Endothelial cell (in vitro differentiated cells): ENCODE results near the gene SCP2. TPM values are rescaled to one million over a fixed set of nuclear protein-coding genes. Genes with fewer than 3 reads are reported as not detected.

ENCODE experiments used
- DNase-seq: peaks from one replicate; pipeline ENCODE4 v3.0.0; 2021; ENCODE audit warnings: low spot score
- H3K27ac Mint-ChIP-seq: one replicate; pipeline ENCODE4 v1.8.0; 2021; ENCODE audit warnings: mixed read lengths, inconsistent platforms; ENCODE audit not compliant: unreplicated experiment
- H3K27me3 Mint-ChIP-seq: one replicate; pipeline ENCODE4 v1.8.0; 2021; ENCODE audit warnings: mild to moderate bottlenecking, moderate library complexity, mixed read lengths, inconsistent platforms; ENCODE audit not compliant: unreplicated experiment
- H3K36me3 Mint-ChIP-seq: one replicate; pipeline ENCODE4 v1.8.0; 2021; ENCODE audit warnings: mild to moderate bottlenecking, low read depth, mixed read lengths, inconsistent platforms; ENCODE audit not compliant: unreplicated experiment
- H3K4me1 Mint-ChIP-seq: one replicate; pipeline ENCODE4 v1.8.0; 2021; ENCODE audit warnings: mild to moderate bottlenecking, mixed read lengths, inconsistent platforms; ENCODE audit not compliant: unreplicated experiment
- H3K4me3 Mint-ChIP-seq: one replicate; pipeline ENCODE4 v1.8.0; 2021; ENCODE audit warnings: mild to moderate bottlenecking, mixed read lengths, inconsistent platforms; ENCODE audit not compliant: unreplicated experiment
- H3K9me3 Mint-ChIP-seq: one replicate; pipeline ENCODE4 v1.8.0; 2021; ENCODE audit warnings: mixed read lengths, inconsistent platforms; ENCODE audit not compliant: unreplicated experiment
- total RNA-seq: library from RNA; stranded (reverse); fragmentation: NEBNext Ultra II Directional; extraction: Animal tissue kit (Norgen Biotek cat#: 25700); gene quantifications from one replicate; pipeline ENCODE4 v1.2.1, GENCODE V29; 2021; ENCODE audit not compliant: unreplicated experiment
- TF ChIP-seq, protein P1 (sequence below): fragments of 200-600 bp; sonication (generic); IDR thresholded peaks from one replicate; pipeline ENCODE4 v1.5.0; 2021; ENCODE audit warnings: antibody characterized with exemption; ENCODE audit not compliant: unreplicated experiment

The SCP2 gene
- total RNA-seq, 1 donor from 2014 or later = 93.2 TPM

DNA sequence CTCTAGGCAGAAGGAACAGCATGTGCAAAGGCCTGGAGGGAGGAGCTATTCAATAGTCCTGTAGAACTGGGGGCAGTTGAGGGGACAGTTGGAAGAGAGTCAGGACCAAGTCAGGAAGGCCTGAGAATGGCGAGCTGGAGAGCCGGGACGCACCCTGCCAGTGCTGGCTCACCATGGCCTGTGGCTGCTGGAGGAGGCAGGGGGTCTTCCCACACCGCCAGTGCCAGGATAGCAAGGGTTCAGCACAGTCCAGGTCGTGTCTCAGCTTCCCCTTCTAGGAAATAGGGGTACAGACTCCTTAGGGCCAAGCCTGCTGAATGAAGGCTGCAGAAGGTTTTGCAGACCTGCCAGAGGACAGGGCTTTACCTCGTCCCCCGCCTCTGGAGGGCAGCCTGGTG, 142.2 kb downstream of the SCP2 start:
- Mint-ChIP-seq H3K9me3 (no peaks in the 10 kb centered on the region), H3K4me1 (no peaks in the 10 kb centered on the region), H3K27ac (no peak overlapping the region), H3K36me3 (no peaks in the 10 kb centered on the region), H3K27me3 (peaks cover 7% of the 10 kb centered on the region), H3K4me3 (no peak overlapping the region)
- peak; percentile 2 for DNase-seq
- TF ChIP-seq, protein P1, sequence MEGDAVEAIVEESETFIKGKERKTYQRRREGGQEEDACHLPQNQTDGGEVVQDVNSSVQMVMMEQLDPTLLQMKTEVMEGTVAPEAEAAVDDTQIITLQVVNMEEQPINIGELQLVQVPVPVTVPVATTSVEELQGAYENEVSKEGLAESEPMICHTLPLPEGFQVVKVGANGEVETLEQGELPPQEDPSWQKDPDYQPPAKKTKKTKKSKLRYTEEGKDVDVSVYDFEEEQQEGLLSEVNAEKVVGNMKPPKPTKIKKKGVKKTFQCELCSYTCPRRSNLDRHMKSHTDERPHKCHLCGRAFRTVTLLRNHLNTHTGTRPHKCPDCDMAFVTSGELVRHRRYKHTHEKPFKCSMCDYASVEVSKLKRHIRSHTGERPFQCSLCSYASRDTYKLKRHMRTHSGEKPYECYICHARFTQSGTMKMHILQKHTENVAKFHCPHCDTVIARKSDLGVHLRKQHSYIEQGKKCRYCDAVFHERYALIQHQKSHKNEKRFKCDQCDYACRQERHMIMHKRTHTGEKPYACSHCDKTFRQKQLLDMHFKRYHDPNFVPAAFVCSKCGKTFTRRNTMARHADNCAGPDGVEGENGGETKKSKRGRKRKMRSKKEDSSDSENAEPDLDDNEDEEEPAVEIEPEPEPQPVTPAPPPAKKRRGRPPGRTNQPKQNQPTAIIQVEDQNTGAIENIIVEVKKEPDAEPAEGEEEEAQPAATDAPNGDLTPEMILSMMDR = no peak

DNA sequence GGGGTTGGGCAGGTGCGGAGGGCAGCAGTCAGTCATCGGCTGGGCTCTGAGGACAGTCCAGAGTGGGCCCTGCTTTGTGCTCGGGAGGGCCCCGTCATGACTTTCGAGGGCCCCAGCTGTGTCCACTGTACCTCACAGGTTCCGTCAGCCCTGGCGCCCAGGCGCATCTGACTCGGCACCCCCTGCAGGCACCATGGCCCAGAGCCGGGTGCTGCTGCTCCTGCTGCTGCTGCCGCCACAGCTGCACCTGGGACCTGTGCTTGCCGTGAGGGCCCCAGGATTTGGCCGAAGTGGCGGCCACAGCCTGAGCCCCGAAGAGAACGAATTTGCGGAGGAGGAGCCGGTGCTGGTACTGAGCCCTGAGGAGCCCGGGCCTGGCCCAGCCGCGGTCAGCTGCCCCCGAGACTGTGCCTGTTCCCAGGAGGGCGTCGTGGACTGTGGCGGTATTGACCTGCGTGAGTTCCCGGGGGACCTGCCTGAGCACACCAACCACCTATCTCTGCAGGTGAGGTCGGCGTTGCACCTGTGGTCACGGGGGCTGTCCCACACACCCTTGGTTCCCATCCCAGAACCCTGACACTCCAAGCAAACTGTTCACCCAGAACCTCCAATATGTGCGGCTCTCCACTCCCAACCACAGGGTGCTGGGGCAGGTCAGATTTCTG, 142.7 kb downstream of the SCP2 start:
- TF ChIP-seq, protein P1 = no peak
- Mint-ChIP-seq H3K27me3 (peaks cover 9% of the 10 kb centered on the region), H3K36me3 (no peaks in the 10 kb centered on the region), H3K4me3 (no peak overlapping the region), H3K9me3 (no peaks in the 10 kb centered on the region), H3K27ac (no peak overlapping the region), H3K4me1 (no peaks in the 10 kb centered on the region)
- peak; percentile 3 for DNase-seq

DNA sequence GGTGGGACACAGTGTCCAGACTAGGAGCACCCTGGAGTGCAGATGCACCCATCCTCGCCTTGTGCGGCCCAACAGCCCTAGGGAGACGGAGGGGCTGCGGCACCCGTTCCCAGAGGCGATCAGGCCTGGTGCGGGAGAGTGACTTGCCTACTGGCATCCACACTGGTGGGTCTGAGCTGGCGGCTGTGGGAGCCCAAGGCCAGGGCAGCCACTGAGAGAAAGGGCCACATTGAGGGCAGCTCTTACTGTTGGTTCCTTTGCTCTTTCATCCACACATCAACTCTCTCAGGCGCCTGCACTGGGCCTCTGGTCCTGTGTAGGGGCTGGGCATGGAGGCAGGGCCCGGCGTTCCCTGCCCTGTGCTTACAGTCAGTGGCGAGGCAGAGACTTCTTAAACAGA, 143.5 kb downstream of the SCP2 start:
- H3K36me3 Mint-ChIP-seq = no peaks in the 10 kb centered on the region
- TF ChIP-seq, protein P1 = no peak

DNA sequence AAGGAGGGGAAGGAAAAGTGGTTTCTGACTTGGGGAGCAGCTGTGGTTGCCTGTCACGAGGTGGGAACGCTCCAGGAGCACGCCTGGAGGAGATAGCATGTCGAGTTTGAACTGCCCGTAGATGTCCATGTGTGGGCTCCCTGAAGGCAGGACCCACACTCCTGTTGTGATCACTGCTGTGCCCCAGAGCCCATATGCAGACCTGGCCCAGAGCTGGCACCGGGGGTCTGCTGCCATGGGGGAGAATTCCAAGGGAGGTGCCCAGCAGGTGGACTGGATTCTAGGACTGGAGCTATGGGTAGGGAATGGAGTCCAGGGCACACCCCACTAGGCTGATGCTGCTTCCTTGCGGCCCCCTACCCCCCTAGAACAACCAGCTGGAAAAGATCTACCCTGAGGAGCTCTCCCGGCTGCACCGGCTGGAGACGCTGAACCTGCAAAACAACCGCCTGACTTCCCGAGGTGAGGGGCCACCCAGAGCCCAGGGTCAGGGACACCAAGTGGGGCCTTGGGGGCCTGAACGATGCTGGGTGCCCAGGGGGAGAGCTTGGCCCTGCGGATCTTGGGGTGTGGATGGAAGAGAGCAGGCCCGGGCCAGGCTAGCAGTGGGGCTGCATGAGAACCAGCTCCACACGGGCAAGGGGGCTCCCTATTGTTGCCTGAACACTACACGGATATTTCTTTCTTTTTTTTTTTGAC, 144.2 kb downstream of the SCP2 start:
- Mint-ChIP-seq H3K36me3 (no peaks in the 10 kb centered on the region), H3K27ac (no peak overlapping the region), H3K4me3 (no peak overlapping the region), H3K9me3 (no peaks in the 10 kb centered on the region), H3K4me1 (no peaks in the 10 kb centered on the region), H3K27me3 (peaks cover 5% of the 10 kb centered on the region)
- TF ChIP-seq, protein P1 = no peak
- DNase-seq = no peak

More for the DNA sequence above, 143.5 kb downstream of the SCP2 start:
- no peak overlapping the region for H3K4me3 Mint-ChIP-seq
- no peak for DNase-seq
- H3K27me3 Mint-ChIP-seq = peaks cover 6% of the 10 kb centered on the region
- H3K27ac Mint-ChIP-seq = no peak overlapping the region
- no peaks in the 10 kb centered on the region for H3K4me1 Mint-ChIP-seq
- no peaks in the 10 kb centered on the region for H3K9me3 Mint-ChIP-seq

DNA sequence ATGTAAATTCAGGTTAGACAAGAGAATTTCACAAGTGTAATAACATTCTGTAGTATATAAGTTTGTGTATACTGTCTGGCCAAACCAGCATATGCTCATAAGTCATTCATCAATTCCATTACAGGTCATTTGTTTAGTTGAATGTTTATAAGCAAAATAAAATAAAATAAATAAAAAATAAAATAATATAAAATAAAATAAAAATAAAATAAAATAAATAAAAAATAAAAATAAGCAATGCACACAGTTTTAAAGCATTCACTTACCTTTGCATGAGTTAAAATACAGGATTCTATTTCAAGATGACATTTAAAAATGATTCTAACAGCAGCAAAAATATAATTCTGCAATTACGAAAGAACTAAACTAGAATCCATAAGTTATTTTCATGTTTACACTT, 144.8 kb downstream of the SCP2 start:
- no peaks in the 10 kb centered on the region for H3K36me3 Mint-ChIP-seq
- TF ChIP-seq, protein P1 = no peak
- no peaks in the 10 kb centered on the region for H3K9me3 Mint-ChIP-seq
- H3K27ac Mint-ChIP-seq = no peak overlapping the region
- H3K27me3 Mint-ChIP-seq = peaks cover 5% of the 10 kb centered on the region
- no peak for DNase-seq
- no peak overlapping the region for H3K4me3 Mint-ChIP-seq
- H3K4me1 Mint-ChIP-seq = no peaks in the 10 kb centered on the region
